B cell (primary cell): ENCODE measurements around the gene QKI.

ENCODE experiments used
- EZH2 ChIP-seq: IDR thresholded peaks from 2 replicates; pipeline ENCODE4 v1.6.1; 2012; ENCODE audit warnings: borderline replicate concordance, low read depth, mild to moderate bottlenecking, moderate library complexity, low read length; ENCODE audit not compliant: insufficient read depth, poor library complexity, severe bottlenecking
- TF ChIP-seq, protein P1 (sequence below): fragments of 200-600 bp; IDR thresholded peaks from one replicate; pipeline ENCODE4 v1.8.0; 2022; ENCODE audit warnings: antibody characterized with exemption, mild to moderate bottlenecking

DNA sequence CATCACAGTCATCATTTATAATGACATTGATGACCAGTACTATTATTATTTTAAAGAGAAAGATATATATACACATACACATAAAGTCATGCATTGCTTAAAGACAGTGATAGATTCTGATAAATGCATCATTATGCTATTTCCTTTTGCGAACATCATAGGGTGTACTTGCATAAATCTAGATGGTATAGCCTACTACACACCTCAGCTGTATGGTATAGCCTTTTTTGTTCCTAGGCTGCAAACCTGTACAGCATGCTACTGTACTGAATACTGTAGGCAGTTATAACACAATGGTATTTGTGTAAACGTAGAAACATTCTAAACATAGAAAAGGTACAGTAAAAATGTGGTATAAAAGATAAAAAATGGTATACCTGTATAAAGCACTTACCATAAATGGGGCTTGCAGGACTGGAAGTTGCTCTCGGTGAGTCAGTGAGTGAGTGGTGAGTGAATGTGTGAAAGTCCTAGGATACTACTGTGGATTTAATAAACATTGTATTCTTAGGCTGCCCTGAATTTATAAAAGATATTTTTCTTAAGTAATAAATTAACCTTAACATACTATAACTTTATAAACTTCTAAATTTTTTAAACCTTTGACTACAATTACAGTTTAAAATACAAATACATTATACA, 23.9 kb downstream of the QKI start:
- TF ChIP-seq, protein P1, sequence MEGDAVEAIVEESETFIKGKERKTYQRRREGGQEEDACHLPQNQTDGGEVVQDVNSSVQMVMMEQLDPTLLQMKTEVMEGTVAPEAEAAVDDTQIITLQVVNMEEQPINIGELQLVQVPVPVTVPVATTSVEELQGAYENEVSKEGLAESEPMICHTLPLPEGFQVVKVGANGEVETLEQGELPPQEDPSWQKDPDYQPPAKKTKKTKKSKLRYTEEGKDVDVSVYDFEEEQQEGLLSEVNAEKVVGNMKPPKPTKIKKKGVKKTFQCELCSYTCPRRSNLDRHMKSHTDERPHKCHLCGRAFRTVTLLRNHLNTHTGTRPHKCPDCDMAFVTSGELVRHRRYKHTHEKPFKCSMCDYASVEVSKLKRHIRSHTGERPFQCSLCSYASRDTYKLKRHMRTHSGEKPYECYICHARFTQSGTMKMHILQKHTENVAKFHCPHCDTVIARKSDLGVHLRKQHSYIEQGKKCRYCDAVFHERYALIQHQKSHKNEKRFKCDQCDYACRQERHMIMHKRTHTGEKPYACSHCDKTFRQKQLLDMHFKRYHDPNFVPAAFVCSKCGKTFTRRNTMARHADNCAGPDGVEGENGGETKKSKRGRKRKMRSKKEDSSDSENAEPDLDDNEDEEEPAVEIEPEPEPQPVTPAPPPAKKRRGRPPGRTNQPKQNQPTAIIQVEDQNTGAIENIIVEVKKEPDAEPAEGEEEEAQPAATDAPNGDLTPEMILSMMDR = no peak
- no peak for TF ChIP-seq EZH2
